ENCODE measurements around the gene COL23A1.

DNA sequence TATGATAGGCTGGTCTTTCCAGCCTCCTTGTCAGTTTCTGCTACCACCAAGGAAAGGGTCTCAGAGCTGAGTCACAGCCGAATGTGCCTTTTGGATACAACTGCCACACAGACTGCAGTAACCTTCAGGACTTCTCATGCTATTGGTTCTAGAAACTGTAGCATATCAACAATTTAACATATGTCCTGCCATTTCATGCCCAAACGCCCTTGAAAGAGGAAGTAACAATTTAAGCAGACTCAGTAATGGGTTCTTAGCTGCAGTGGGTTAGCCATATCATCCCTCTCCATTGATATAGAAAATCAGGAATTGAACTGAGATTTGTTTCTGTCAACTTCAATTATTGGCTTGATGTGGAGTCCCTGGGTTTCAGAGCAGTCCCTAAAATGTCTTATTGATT is 40.8 kb upstream of the COL23A1 start:
- TF ChIP-seq EZH2phosphoT487 (IDR thresholded peaks at IDR 0.05; ENCODE audit: borderline replicate concordance, low read length): no peak
- TF ChIP-seq, protein P1, sequence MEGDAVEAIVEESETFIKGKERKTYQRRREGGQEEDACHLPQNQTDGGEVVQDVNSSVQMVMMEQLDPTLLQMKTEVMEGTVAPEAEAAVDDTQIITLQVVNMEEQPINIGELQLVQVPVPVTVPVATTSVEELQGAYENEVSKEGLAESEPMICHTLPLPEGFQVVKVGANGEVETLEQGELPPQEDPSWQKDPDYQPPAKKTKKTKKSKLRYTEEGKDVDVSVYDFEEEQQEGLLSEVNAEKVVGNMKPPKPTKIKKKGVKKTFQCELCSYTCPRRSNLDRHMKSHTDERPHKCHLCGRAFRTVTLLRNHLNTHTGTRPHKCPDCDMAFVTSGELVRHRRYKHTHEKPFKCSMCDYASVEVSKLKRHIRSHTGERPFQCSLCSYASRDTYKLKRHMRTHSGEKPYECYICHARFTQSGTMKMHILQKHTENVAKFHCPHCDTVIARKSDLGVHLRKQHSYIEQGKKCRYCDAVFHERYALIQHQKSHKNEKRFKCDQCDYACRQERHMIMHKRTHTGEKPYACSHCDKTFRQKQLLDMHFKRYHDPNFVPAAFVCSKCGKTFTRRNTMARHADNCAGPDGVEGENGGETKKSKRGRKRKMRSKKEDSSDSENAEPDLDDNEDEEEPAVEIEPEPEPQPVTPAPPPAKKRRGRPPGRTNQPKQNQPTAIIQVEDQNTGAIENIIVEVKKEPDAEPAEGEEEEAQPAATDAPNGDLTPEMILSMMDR (conservative IDR thresholded peaks at IDR 0.05; ENCODE audit: low read depth, low read length): no peak

Data from PC-3 (cell line).